Measurements from ENCODE around the gene METTL25. TPM values are rescaled to one million over a fixed set of nuclear protein-coding genes. Genes with fewer than 3 reads are reported as not detected.

METTL25 gene
- total and polyA plus RNA-seq, 10 of the 15 experiments (the other 5 are each of a cell fraction or from before 2014, with no cell fraction given) = 5.6 to 11.3 (median 8.0) TPM

- Histone ChIP-seq H3K36me3 (ENCODE audit: control insufficient read depth in 2 of 2, insufficient read depth in 2 of 2, low read length in 1 of 2) (no peaks in the 10 kb centered on the region), H3K9me3 (replicated peaks; ENCODE audit: control insufficient read depth, insufficient read depth, low read length) (no peaks in the 10 kb centered on the region; the same call in 1 of the 3 replicates), H3K4me2 (ENCODE audit: control insufficient read depth, insufficient read depth) (peak overlapping the region; percentile 27; the same call in 1 of the 2 replicates), H3K4me3 (no peak overlapping the region), H3K79me2 (ENCODE audit: control insufficient read depth, insufficient read depth, low read length) (peaks cover 9% of the 10 kb centered on the region), H3K9ac (ENCODE audit: control insufficient read depth, insufficient read depth, low read length) (no peak overlapping the region), H3K27me3 (replicated peaks in 1 of 2; ENCODE audit: control insufficient read depth in 2 of 2, insufficient read depth in 2 of 2, low read length in 1 of 2) (no peaks in the 10 kb centered on the region), H2AFZ (ENCODE audit: control insufficient read depth, low read depth, low read length) (no peak overlapping the region; the same call in 1 of the 2 replicates), H4K20me1 (ENCODE audit: control insufficient read depth, insufficient read depth) (no peaks in the 10 kb centered on the region), H3K4me1 (ENCODE audit: control insufficient read depth, insufficient read depth, low read length) (no peaks in the 10 kb centered on the region), H3K27ac (ENCODE audit: control insufficient read depth, insufficient read depth) (no peak overlapping the region)
- ChIA-PET POLR2A (no interaction called here), RAD21 (ENCODE audit: unreplicated experiment) (no interaction called here), SMC1A (ENCODE audit: uncharacterized antibody, unreplicated experiment) (interaction anchor here (0.9 kb wide), 1 partner anchor 77 kb away, joined by 5 read pairs; no protein-coding TSS in a partner anchor), CTCF (interaction anchor here (1.3 kb wide), 1 partner anchor 70 kb away, joined by 5 read pairs; no protein-coding TSS in a partner anchor)
- in situ Hi-C loops (cut with MboI) (loop anchor here (10.0 to 25.0 kb wide), 2 partner anchors 271 to 1552 kb away; no protein-coding TSS in a partner anchor), intact Hi-C loops (cut with micrococcal nuclease; ENCODE audit: unreplicated experiment) (no loop called here)
- WGBS (ENCODE audit: insufficient coverage, insufficient replicate concordance, low lambda C conversion rate, missing lambda C conversion rate) = 88% methylated on average over 4 of the region's 4 CpGs
- DNase-seq (ENCODE audit: low read depth, low spot score) (no peak), ATAC-seq (no peak; the same call in 2 of the 3 replicates), FAIRE-seq (no peak)
- no TSS peak for BruUV-seq (replicated peaks)
- TF ChIP-seq TAF1 (IDR thresholded peaks at IDR 0.05; ENCODE audit: borderline replicate concordance, low read depth, low read length) (no peak), POLR2A (IDR thresholded peaks at IDR 0.05; ENCODE audit: low read depth, low read length) (no peak), MEF2B (IDR thresholded peaks at IDR 0.05; ENCODE audit: partially characterized antibody, poor library complexity, severe bottlenecking) (no peak), NRF1 (conservative IDR thresholded peaks at IDR 0.05; ENCODE audit: low read depth, low read length) (no peak), FOXM1 (IDR thresholded peaks at IDR 0.05; ENCODE audit: low read depth, low read length) (no peak), E2F4 (IDR thresholded peaks at IDR 0.05; ENCODE audit: low read depth, low read length) (no peak), ZNF24 (IDR thresholded peaks at IDR 0.05) (no peak), BCLAF1 (IDR thresholded peaks at IDR 0.05) (no peak), ESRRA (IDR thresholded peaks at IDR 0.05; ENCODE audit: low read length) (no peak), BRCA1 (IDR thresholded peaks at IDR 0.05; ENCODE audit: low read depth, low read length) (no peak), USF2 (IDR thresholded peaks at IDR 0.05; ENCODE audit: borderline replicate concordance, low read depth, low read length) (no peak), PKNOX1 (IDR thresholded peaks at IDR 0.05) (no peak), RBBP5 (conservative IDR thresholded peaks at IDR 0.05) (no peak)
These were observed 5.7 kb downstream of the METTL25 start for GRCh38 chr12:82363990-82364389.

All from GM12878 (cell line).